Measurements from ENCODE around the gene OGDHL.

GRCh38 chr10:49749556-49750491, 12.3 kb downstream of the OGDHL start:
- TF ChIP-seq POLR2AphosphoS5 (IDR thresholded peaks at IDR 0.05), result no peak
- TF ChIP-seq POLR2A (IDR thresholded peaks at IDR 0.05), result no peak

All from sigmoid colon (tissue), 4 donors.